Sigmoid colon (tissue), 7 donors: Measurements from ENCODE around the gene ORC1. TPM values are rescaled to one million over a fixed set of nuclear protein-coding genes. Genes with fewer than 3 reads are reported as not detected.
A peak's percentile ranks its signal among the peaks of the same experiment; 100 is the strongest.

Source experiments
- DNase-seq: peaks from one replicate; pipeline ENCODE4 v3.0.0-alpha.2; 2019
- H3K27ac ChIP-seq, 4 donors: fragments of 200-600 bp; sonication (generic); one replicate each; pipeline ENCODE4 v1.5.1; 2016 to 2019; ENCODE audit warnings: mild to moderate bottlenecking in 1 of 4
- H3K27me3 ChIP-seq, 3 donors: fragments of 200-600 bp; sonication (generic); one replicate each; pipeline ENCODE4 v1.5.1; 2019; ENCODE audit warnings: mild to moderate bottlenecking in 1 of 3
- H3K36me3 ChIP-seq, 4 donors: fragments of 200-600 bp; sonication (generic); one replicate each; pipeline ENCODE4 v1.5.1; 2016 to 2019
- H3K4me1 ChIP-seq, 4 donors: fragments of 200-600 bp; sonication (generic); one replicate each; pipeline ENCODE4 v1.5.1; 2017 to 2019
- H3K4me3 ChIP-seq, 4 donors: fragments of 200-600 bp; sonication (generic); one replicate each; pipeline ENCODE4 v1.5.1; 2017 to 2019; ENCODE audit warnings: mild to moderate bottlenecking in 2 of 4, moderate library complexity in 1 of 4
- H3K9me3 ChIP-seq, 4 donors: fragments of 200-600 bp in 3 of 4; sonication (generic) in 3 of 4; one replicate each; pipeline versions ENCODE4 v1.5.1 to v1.6.1; 2013 to 2019
- EP300 ChIP-seq, 4 donors: sonication (generic); formaldehyde crosslinking; IDR thresholded peaks; one replicate each; pipeline ENCODE4 v1.6.1; 2017; ENCODE audit warnings: antibody characterized with exemption in 4 of 4
- POLR2A ChIP-seq, 2 donors: fragments of 450-650 bp; IDR thresholded peaks; one replicate each; pipeline ENCODE4 v1.6.1; 2016; ENCODE audit warnings: antibody characterized with exemption in 2 of 2, mild to moderate bottlenecking in 2 of 2, moderate library complexity in 2 of 2
- POLR2AphosphoS5 ChIP-seq, 4 donors: sonication (generic); formaldehyde crosslinking; IDR thresholded peaks; one replicate each; pipeline ENCODE4 v1.6.1; 2017; ENCODE audit warnings: antibody characterized with exemption in 4 of 4
- WGBS, 2 donors: extraction: QIAGEN DNeasy Blood & Tissue Kit; methylation state at CpG; one replicate each; pipeline ENCODE4 v1.1.7; 2013; 5-methylcytosine and 5-hydroxymethylcytosine counted together
- intact Hi-C: fragments of 100-400 bp; cut with DNase I; formaldehyde crosslinking; loops from one replicate; pipeline ENCODE4 v1.15.1; 2023
- polyA plus RNA-seq, 3 donors: library from polyadenylated mRNA; stranded (reverse); fragments of 200-250 nt; gene quantifications; one replicate each; pipeline ENCODE4 v1.2.3, GENCODE V29; 2013
- total RNA-seq, 4 donors: library from RNA; depleted of rRNA; stranded (reverse); fragments of >200 nt; gene quantifications; one replicate each; pipeline ENCODE4 v1.1.0, GENCODE V29; 2016
- TF ChIP-seq, protein P1 (sequence below), 4 experiments: fragments of 450-650 bp in 3 of 4; fragments of 200-600 bp in 1 of 4; IDR thresholded peaks; one replicate each; pipeline ENCODE4 v1.5.1; 2016 to 2019; ENCODE audit warnings: antibody characterized with exemption in 4 of 4, mild to moderate bottlenecking in 3 of 4, moderate library complexity in 2 of 4
- donor health status: healthy with polysubstance abuse.
- donor health status: Bipolar disorder and iron deficiency.
- donor health status: healthy.

The ORC1 gene
- total and polyA plus RNA-seq, 7 donors, result 0.36 to 6.1 (median 1.2) TPM; not detected in 2

DNA sequence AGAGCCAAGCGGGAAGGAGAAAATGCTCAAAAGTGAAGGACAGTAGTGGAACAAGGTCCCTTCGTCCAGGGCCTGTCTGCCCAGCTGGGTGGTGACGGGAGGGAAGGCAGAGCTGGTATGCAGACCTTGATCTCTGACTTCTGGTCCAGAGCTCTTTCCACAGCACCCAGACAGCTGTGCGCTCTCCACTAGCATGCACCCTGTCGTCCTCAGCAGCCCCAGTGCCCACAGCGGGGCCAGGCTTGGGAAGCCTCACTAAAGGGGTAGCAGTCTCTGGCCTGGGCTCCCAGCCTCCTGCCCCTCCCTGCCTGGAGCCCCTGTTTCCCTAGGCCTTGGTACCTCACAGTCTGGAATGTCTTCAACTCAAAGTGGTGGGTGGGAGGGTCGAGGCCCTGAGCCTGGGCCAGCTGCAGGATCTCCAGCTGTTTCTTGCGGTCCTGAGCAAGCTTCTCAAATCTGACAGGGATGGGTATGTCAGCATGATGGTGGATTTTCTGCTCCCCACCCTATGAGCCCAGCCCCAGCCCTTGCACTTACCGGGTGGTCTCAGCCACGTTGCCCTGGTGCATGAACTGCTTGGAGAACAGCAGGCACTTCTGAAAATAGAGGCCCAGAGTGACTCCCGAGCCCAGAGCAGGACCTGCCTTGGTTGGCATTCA lies 48.2 kb downstream of the ORC1 start:
- no peak for DNase-seq
- Histone ChIP-seq H3K27me3 (no peaks in the 10 kb centered on the region), H3K27ac (no peak overlapping the region), H3K9me3 (no peaks in the 10 kb centered on the region), H3K36me3 (peaks cover 67 to 92% (median 83%) of the 10 kb centered on the region in 4 donors), H3K4me3 (no peak overlapping the region), H3K4me1 (no peaks in the 10 kb centered on the region)
- TF ChIP-seq POLR2A (IDR thresholded peaks at IDR 0.05), result no peak
- no peak for TF ChIP-seq POLR2AphosphoS5 (IDR thresholded peaks at IDR 0.05)
- no peak for TF ChIP-seq EP300 (IDR thresholded peaks at IDR 0.05)
- TF ChIP-seq, protein P1, sequence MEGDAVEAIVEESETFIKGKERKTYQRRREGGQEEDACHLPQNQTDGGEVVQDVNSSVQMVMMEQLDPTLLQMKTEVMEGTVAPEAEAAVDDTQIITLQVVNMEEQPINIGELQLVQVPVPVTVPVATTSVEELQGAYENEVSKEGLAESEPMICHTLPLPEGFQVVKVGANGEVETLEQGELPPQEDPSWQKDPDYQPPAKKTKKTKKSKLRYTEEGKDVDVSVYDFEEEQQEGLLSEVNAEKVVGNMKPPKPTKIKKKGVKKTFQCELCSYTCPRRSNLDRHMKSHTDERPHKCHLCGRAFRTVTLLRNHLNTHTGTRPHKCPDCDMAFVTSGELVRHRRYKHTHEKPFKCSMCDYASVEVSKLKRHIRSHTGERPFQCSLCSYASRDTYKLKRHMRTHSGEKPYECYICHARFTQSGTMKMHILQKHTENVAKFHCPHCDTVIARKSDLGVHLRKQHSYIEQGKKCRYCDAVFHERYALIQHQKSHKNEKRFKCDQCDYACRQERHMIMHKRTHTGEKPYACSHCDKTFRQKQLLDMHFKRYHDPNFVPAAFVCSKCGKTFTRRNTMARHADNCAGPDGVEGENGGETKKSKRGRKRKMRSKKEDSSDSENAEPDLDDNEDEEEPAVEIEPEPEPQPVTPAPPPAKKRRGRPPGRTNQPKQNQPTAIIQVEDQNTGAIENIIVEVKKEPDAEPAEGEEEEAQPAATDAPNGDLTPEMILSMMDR (IDR thresholded peaks at IDR 0.05), result no peak
- 91 to 95% methylated on average over 11 of the region's 11 CpGs for WGBS, 2 donors
- intact Hi-C loops, result loop anchor here (1.0 kb wide), 1 partner anchor 8 kb away; no protein-coding TSS in a partner anchor

DNA sequence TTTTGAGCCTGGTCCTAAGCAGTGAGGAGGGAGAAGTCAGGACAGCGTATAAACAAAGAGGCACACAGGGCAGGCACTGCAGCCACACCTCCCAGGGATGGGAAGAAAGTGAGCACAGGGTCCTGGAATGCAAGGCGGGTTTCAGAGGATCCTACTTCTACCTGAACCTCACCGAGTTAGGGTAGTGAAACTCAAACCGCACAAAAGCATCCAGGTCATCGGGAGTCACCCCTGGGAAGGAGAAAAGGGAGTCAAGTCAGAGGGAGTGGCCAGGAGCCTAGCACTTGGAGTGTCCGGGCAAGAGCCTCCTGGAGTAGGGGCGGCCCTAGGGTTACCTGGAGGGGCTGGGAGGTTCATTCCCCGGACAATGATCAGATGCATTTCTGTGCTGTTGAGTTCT lies 48.8 kb downstream of the ORC1 start:
- H3K27me3 ChIP-seq, result no peaks in the 10 kb centered on the region
- TF ChIP-seq POLR2A (IDR thresholded peaks at IDR 0.05) (no peak), POLR2AphosphoS5 (IDR thresholded peaks at IDR 0.05) (no peak), EP300 (IDR thresholded peaks at IDR 0.05) (no peak)
- TF ChIP-seq, protein P1 (IDR thresholded peaks at IDR 0.05), result no peak
- intact Hi-C loops, result loop anchor here (1.0 kb wide), 1 partner anchor 9 kb away; no protein-coding TSS in a partner anchor
- no peaks in the 10 kb centered on the region for H3K4me1 ChIP-seq
- H3K9me3 ChIP-seq, result no peaks in the 10 kb centered on the region
- H3K36me3 ChIP-seq, result peaks cover 63 to 87% (median 78%) of the 10 kb centered on the region in 4 donors
- no peak for DNase-seq
- WGBS, 2 donors, result 94 to 96% methylated on average over 8 of the region's 8 CpGs
- H3K4me3 ChIP-seq, result no peak overlapping the region
- no peak overlapping the region for H3K27ac ChIP-seq

GRCh38 chr1:52352690-52353089 lies 51.5 kb downstream of the ORC1 start:
- no peak for TF ChIP-seq POLR2AphosphoS5 (IDR thresholded peaks at IDR 0.05)
- no peak for TF ChIP-seq EP300 (IDR thresholded peaks at IDR 0.05)
- no peak for TF ChIP-seq POLR2A (IDR thresholded peaks at IDR 0.05)
- TF ChIP-seq, protein P1 (IDR thresholded peaks at IDR 0.05), result no peak
- no peak for DNase-seq
- H3K4me3 ChIP-seq, result no peak overlapping the region
- H3K27me3 ChIP-seq, result no peaks in the 10 kb centered on the region
- no peak overlapping the region for H3K27ac ChIP-seq
- no peaks in the 10 kb centered on the region for H3K4me1 ChIP-seq
- H3K36me3 ChIP-seq, result peaks cover 36 to 66% (median 51%) of the 10 kb centered on the region in 4 donors
- intact Hi-C loops, result no loop called here
- no peaks in the 10 kb centered on the region for H3K9me3 ChIP-seq
- WGBS, 2 donors, result 87% methylated on average over 7 of the region's 7 CpGs

GRCh38 chr1:52348704-52349300 lies 55.4 kb downstream of the ORC1 start:
- no peak for DNase-seq
- no peak overlapping the region for H3K4me3 ChIP-seq
- no peaks in the 10 kb centered on the region for H3K27me3 ChIP-seq
- WGBS, 2 donors, result 47 to 80% methylated on average over 8 of the region's 8 CpGs
- H3K27ac ChIP-seq, result no peak overlapping the region
- H3K36me3 ChIP-seq, result peaks cover 0 to 44% (median 16%) of the 10 kb centered on the region in 4 donors
- TF ChIP-seq POLR2AphosphoS5 (IDR thresholded peaks at IDR 0.05), result peak in 1 of 4 donors; percentile 11
- no peak for TF ChIP-seq EP300 (IDR thresholded peaks at IDR 0.05)
- TF ChIP-seq, protein P1 (IDR thresholded peaks at IDR 0.05), result no peak
- TF ChIP-seq POLR2A (IDR thresholded peaks at IDR 0.05), result no peak
- no peaks in the 10 kb centered on the region for H3K4me1 ChIP-seq
- no peaks in the 10 kb centered on the region for H3K9me3 ChIP-seq
- intact Hi-C loops, result no loop called here
